H1 (cell line): ENCODE results near the gene SPTBN5.

ENCODE experiments used
- CBX5 ChIP-seq: fragments of 300-800, 300-1000 bp; sonication (generic); IDR thresholded peaks from 2 replicates; pipeline ENCODE4 v1.7.1; 2016; ENCODE audit warnings: antibody characterized with exemption, low read length, low read depth
- FOSL1 ChIP-seq: IDR thresholded peaks from 2 replicates; pipeline ENCODE4 v1.6.1; 2011; ENCODE audit warnings: mild to moderate bottlenecking, low read depth, low read length, moderate library complexity; ENCODE audit not compliant: insufficient read depth
- RAD21 ChIP-seq, 2 experiments: IDR thresholded peaks in 1 of 2; conservative IDR thresholded peaks in 1 of 2; 2 replicates each; pipeline ENCODE4 v1.6.1; 2011; ENCODE audit warnings: low read depth in 2 of 2, low read length in 2 of 2, improper control_type of control experiment in 1 of 2, inconsistent platforms in 1 of 2, mild to moderate bottlenecking in 1 of 2, moderate library complexity in 1 of 2
- TEAD4 ChIP-seq: IDR thresholded peaks from 2 replicates; pipeline ENCODE4 v1.6.1; 2012; ENCODE audit warnings: low read depth, low read length, inconsistent platforms, mixed read lengths
- ZNF274 ChIP-seq: IDR thresholded peaks from 2 replicates; pipeline ENCODE4 v1.7.0; 2012; ENCODE audit warnings: low read length, borderline replicate concordance; ENCODE audit errors: extremely low read depth
- TF ChIP-seq, protein P1 (sequence below), 3 experiments: IDR thresholded peaks; 1 replicate in 2 of 3; 2 replicates in 1 of 3; pipeline versions ENCODE4 v1.5.1 to v1.6.1; 2011; ENCODE audit warnings: low read length in 3 of 3, mild to moderate bottlenecking in 3 of 3, inconsistent platforms in 2 of 3, low read depth in 1 of 3, moderate library complexity in 1 of 3; ENCODE audit not compliant: insufficient read depth in 1 of 3; ENCODE audit errors: control extremely low read depth in 1 of 3
- TF ChIP-seq, protein P2 (sequence below): IDR thresholded peaks from 2 replicates; pipeline ENCODE4 v1.6.1; 2012; ENCODE audit warnings: inconsistent platforms

DNA sequence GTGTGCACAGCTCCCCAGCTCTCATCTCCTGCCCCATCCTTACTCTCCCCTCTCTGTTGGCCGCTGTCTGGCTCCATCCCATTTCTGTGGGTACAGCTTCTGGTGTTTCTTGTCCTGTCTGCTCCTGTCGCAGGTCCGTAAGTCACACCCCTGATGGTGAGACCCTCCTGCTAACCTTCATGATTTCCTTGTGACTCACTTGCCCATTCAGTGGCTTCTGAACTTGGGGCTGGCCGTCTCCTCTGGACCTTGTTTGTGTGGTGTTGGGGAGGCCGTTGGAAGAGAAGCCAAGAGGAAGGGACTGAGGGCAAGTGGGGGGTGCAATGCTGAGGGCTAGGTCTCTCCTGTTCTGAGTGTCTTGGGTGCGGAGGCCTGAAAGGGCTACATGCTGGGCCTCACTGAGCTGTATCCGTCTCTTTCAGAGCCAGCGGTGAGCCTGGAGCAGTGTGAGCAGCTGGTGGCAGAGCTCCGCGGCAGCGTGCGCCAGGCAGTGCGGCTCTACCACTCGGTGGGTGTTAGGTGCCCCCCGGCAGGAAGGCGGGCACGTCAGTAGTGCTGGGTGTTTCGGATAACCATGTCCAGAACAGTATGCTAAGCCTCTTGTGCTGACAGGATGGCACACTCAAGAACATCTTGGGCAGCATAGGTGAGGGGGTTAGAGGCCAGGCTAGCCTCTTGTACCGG lies 69.6 kb downstream of the SPTBN5 start:
- TF ChIP-seq, protein P1, sequence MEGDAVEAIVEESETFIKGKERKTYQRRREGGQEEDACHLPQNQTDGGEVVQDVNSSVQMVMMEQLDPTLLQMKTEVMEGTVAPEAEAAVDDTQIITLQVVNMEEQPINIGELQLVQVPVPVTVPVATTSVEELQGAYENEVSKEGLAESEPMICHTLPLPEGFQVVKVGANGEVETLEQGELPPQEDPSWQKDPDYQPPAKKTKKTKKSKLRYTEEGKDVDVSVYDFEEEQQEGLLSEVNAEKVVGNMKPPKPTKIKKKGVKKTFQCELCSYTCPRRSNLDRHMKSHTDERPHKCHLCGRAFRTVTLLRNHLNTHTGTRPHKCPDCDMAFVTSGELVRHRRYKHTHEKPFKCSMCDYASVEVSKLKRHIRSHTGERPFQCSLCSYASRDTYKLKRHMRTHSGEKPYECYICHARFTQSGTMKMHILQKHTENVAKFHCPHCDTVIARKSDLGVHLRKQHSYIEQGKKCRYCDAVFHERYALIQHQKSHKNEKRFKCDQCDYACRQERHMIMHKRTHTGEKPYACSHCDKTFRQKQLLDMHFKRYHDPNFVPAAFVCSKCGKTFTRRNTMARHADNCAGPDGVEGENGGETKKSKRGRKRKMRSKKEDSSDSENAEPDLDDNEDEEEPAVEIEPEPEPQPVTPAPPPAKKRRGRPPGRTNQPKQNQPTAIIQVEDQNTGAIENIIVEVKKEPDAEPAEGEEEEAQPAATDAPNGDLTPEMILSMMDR (IDR thresholded peaks at IDR 0.05; ENCODE audit: control extremely low read depth in 1 of 3, insufficient read depth in 1 of 3, low read depth in 1 of 3, low read length in 3 of 3) = no peak
- TF ChIP-seq CBX5 (no peak), TEAD4 (no peak), RAD21 (IDR thresholded peaks at IDR 0.05 in 1 of 2, conservative IDR thresholded peaks at IDR 0.05 in 1 of 2; ENCODE audit: low read depth in 2 of 2, low read length in 2 of 2) (no peak), FOSL1 (no peak), ZNF274 (no peak)
- TF ChIP-seq, protein P2, sequence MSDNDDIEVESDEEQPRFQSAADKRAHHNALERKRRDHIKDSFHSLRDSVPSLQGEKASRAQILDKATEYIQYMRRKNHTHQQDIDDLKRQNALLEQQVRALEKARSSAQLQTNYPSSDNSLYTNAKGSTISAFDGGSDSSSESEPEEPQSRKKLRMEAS = no peak
